Peyer's patch (tissue), 4 donors: ENCODE data around the gene MYCN.

Experiments used
- POLR2A ChIP-seq, 2 donors: fragments of 450-650 bp; IDR thresholded peaks; one replicate each; pipeline ENCODE4 v1.5.1; 2017; ENCODE audit warnings: antibody characterized with exemption in 2 of 2, mild to moderate bottlenecking in 2 of 2, moderate library complexity in 2 of 2
- TF ChIP-seq, protein P1 (sequence below), 6 experiments: fragments of 450-650 bp in 4 of 6; fragments of 200-600 bp in 2 of 6; sonication (generic) in 1 of 6; IDR thresholded peaks; one replicate each; pipeline ENCODE4 v1.5.1; 2017 to 2019; ENCODE audit warnings: antibody characterized with exemption in 6 of 6, mild to moderate bottlenecking in 3 of 6, moderate library complexity in 1 of 6

GRCh38 chr2:15970701-15971100 lies 30.4 kb downstream of the MYCN start:
- TF ChIP-seq, protein P1, sequence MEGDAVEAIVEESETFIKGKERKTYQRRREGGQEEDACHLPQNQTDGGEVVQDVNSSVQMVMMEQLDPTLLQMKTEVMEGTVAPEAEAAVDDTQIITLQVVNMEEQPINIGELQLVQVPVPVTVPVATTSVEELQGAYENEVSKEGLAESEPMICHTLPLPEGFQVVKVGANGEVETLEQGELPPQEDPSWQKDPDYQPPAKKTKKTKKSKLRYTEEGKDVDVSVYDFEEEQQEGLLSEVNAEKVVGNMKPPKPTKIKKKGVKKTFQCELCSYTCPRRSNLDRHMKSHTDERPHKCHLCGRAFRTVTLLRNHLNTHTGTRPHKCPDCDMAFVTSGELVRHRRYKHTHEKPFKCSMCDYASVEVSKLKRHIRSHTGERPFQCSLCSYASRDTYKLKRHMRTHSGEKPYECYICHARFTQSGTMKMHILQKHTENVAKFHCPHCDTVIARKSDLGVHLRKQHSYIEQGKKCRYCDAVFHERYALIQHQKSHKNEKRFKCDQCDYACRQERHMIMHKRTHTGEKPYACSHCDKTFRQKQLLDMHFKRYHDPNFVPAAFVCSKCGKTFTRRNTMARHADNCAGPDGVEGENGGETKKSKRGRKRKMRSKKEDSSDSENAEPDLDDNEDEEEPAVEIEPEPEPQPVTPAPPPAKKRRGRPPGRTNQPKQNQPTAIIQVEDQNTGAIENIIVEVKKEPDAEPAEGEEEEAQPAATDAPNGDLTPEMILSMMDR (IDR thresholded peaks at IDR 0.05): no peak
- no peak for TF ChIP-seq POLR2A (IDR thresholded peaks at IDR 0.05)
